ENCODE results near the gene MBD3L4.
"Not testable (repeated sequence)": the region's sequence is repeated elsewhere in the genome, so short reads cannot be mapped to it uniquely, and the experiment has no call there.

Gene MBD3L4

GRCh38 chr19:7040079-7040478, at the start of gene MBD3L4:
Gene MBD3L4 (minus strand): TSS chr19:7040179. CDS start chr19:7040144, 35 bp downstream.
- not testable (repeated sequence) for H3K4me3 ChIP-seq (ENCODE audit: low read depth, low read length)

- TF ChIP-seq CTCF (IDR thresholded peaks at IDR 0.05; ENCODE audit: low read depth, low read length) = no peak
- H3K4me3 ChIP-seq (ENCODE audit: low read depth, low read length) = no peak overlapping the region
Observed at GRCh38 chr19:7088999-7089398, 49.0 kb upstream of the MBD3L4 start.

GRCh38 chr19:7083076-7083956, 43.3 kb upstream of the MBD3L4 start:
- H3K4me3 ChIP-seq (ENCODE audit: low read depth, low read length) = no peak overlapping the region
- TF ChIP-seq CTCF (IDR thresholded peaks at IDR 0.05; ENCODE audit: low read depth, low read length) = no peak

- TF ChIP-seq CTCF (IDR thresholded peaks at IDR 0.05; ENCODE audit: low read depth, low read length) = no peak
- H3K4me3 ChIP-seq (ENCODE audit: low read depth, low read length) = no peak overlapping the region
Observed at GRCh38 chr19:7078008-7078407, 38.0 kb upstream of the MBD3L4 start.

GRCh38 chr19:7076151-7076550, 36.2 kb upstream of the MBD3L4 start:
- TF ChIP-seq CTCF (IDR thresholded peaks at IDR 0.05; ENCODE audit: low read depth, low read length) = no peak
- H3K4me3 ChIP-seq (ENCODE audit: low read depth, low read length) = no peak overlapping the region

GRCh38 chr19:7074705-7075282, 34.8 kb upstream of the MBD3L4 start:
- no peak for TF ChIP-seq CTCF (IDR thresholded peaks at IDR 0.05; ENCODE audit: low read depth, low read length)

GRCh38 chr19:7072541-7072940, 32.6 kb upstream of the MBD3L4 start:
- no peak for TF ChIP-seq CTCF (IDR thresholded peaks at IDR 0.05; ENCODE audit: low read depth, low read length)
- H3K4me3 ChIP-seq (ENCODE audit: low read depth, low read length) = no peak overlapping the region

More at GRCh38 chr19:7074705-7075282, 34.8 kb upstream of the MBD3L4 start:
- H3K4me3 ChIP-seq (ENCODE audit: low read depth, low read length) = no peak overlapping the region
